Measurements from ENCODE around the gene LRCH4. TPM values are rescaled to one million over a fixed set of nuclear protein-coding genes. Genes with fewer than 3 reads are reported as not detected.
"Not testable (repeated sequence)": the region's sequence is repeated elsewhere in the genome, so short reads cannot be mapped to it uniquely, and the experiment has no call there.

LRCH4 gene
- total RNA-seq, 1 experiment from 2014 or later: 29.0 TPM

- no peak for DNase-seq
- Mint-ChIP-seq H3K27me3 (ENCODE audit: unreplicated experiment) (no peaks in the 10 kb centered on the region), H3K27ac (ENCODE audit: unreplicated experiment) (no peak overlapping the region), H3K36me3 (ENCODE audit: insufficient read depth, unreplicated experiment) (peaks cover 59% of the 10 kb centered on the region), H3K4me3 (ENCODE audit: low read depth, unreplicated experiment) (no peak overlapping the region), H3K4me1 (ENCODE audit: low read depth, unreplicated experiment) (peaks cover 20% of the 10 kb centered on the region), H3K9me3 (ENCODE audit: low read depth, unreplicated experiment) (no peaks in the 10 kb centered on the region)
- BruUV-seq (replicated peaks): TSS peak; percentile 7
- intact Hi-C loops (cut with micrococcal nuclease; ENCODE audit: unreplicated experiment): no loop called here
- no peak for TF ChIP-seq CTCF (IDR thresholded peaks at IDR 0.05; ENCODE audit: unreplicated experiment)
- CTCF ChIA-PET: interaction anchor here (1.0 kb wide), 1 partner anchor 96 kb away, joined by 3 read pairs; no protein-coding TSS in a partner anchor
Measured at GRCh38 chr7:100565133-100565571, 20.8 kb downstream of the LRCH4 start.

- DNase-seq; H3K27ac Mint-ChIP-seq (ENCODE audit: unreplicated experiment); H3K9me3 Mint-ChIP-seq (ENCODE audit: low read depth, unreplicated experiment); H3K4me3 Mint-ChIP-seq (ENCODE audit: low read depth, unreplicated experiment); intact Hi-C loops (cut with micrococcal nuclease; ENCODE audit: unreplicated experiment); BruUV-seq (replicated peaks); H3K27me3 Mint-ChIP-seq (ENCODE audit: unreplicated experiment): not testable (repeated sequence)
- CTCF ChIA-PET: interaction anchor here (0.7 to 1.0 kb wide), 4 partner anchors 10 to 95 kb away, joined by 3 to 6 read pairs (median 4); partner anchors contain the start of gene FBXO24
- peaks cover 20% of the 10 kb centered on the region for H3K4me1 Mint-ChIP-seq (ENCODE audit: low read depth, unreplicated experiment)
- H3K36me3 Mint-ChIP-seq (ENCODE audit: insufficient read depth, unreplicated experiment): peaks cover 52% of the 10 kb centered on the region
Measured at GRCh38 chr7:100564405-100564804, 21.5 kb downstream of the LRCH4 start.

GRCh38 chr7:100563809-100564400 is 22.0 kb downstream of the LRCH4 start:
- H3K9me3 Mint-ChIP-seq (ENCODE audit: low read depth, unreplicated experiment): no peaks in the 10 kb centered on the region
- no peak overlapping the region for H3K4me3 Mint-ChIP-seq (ENCODE audit: low read depth, unreplicated experiment)
- no TSS peak for BruUV-seq (replicated peaks)
- peak; percentile 72 for DNase-seq
- TF ChIP-seq CTCF (IDR thresholded peaks at IDR 0.05; ENCODE audit: unreplicated experiment): peak; percentile 79
- H3K36me3 Mint-ChIP-seq (ENCODE audit: insufficient read depth, unreplicated experiment): peaks cover 51% of the 10 kb centered on the region
- no peaks in the 10 kb centered on the region for H3K27me3 Mint-ChIP-seq (ENCODE audit: unreplicated experiment)
- peaks cover 16% of the 10 kb centered on the region for H3K4me1 Mint-ChIP-seq (ENCODE audit: low read depth, unreplicated experiment)
- no peak overlapping the region for H3K27ac Mint-ChIP-seq (ENCODE audit: unreplicated experiment)
- intact Hi-C loops (cut with micrococcal nuclease; ENCODE audit: unreplicated experiment): no loop called here
- CTCF ChIA-PET: interaction anchor here (0.7 to 0.9 kb wide), 3 partner anchors 9 to 69 kb away, joined by 4 to 6 read pairs (median 4); partner anchors contain the start of gene FBXO24

- peaks cover 10% of the 10 kb centered on the region for H3K4me1 Mint-ChIP-seq (ENCODE audit: low read depth, unreplicated experiment)
- H3K27ac Mint-ChIP-seq (ENCODE audit: unreplicated experiment): no peak overlapping the region
- peaks cover 50% of the 10 kb centered on the region for H3K36me3 Mint-ChIP-seq (ENCODE audit: insufficient read depth, unreplicated experiment)
- CTCF ChIA-PET: no interaction called here
- H3K4me3 Mint-ChIP-seq (ENCODE audit: low read depth, unreplicated experiment): no peak overlapping the region
- H3K9me3 Mint-ChIP-seq (ENCODE audit: low read depth, unreplicated experiment): no peaks in the 10 kb centered on the region
- DNase-seq: no peak
- intact Hi-C loops (cut with micrococcal nuclease; ENCODE audit: unreplicated experiment): no loop called here
- TF ChIP-seq CTCF (IDR thresholded peaks at IDR 0.05; ENCODE audit: unreplicated experiment): no peak
- BruUV-seq (replicated peaks): no TSS peak
- no peaks in the 10 kb centered on the region for H3K27me3 Mint-ChIP-seq (ENCODE audit: unreplicated experiment)
Measured at GRCh38 chr7:100563100-100563564, 22.8 kb downstream of the LRCH4 start.
